Measurements from ENCODE around the gene ABCC3. TPM values are rescaled to one million over a fixed set of nuclear protein-coding genes. Genes with fewer than 3 reads are reported as not detected.

Gene ABCC3
- total and polyA plus RNA-seq, 2 donors (not counting 1 experiment from before 2014, with no cell fraction given), result 11.5 to 34.8 TPM

DNA sequence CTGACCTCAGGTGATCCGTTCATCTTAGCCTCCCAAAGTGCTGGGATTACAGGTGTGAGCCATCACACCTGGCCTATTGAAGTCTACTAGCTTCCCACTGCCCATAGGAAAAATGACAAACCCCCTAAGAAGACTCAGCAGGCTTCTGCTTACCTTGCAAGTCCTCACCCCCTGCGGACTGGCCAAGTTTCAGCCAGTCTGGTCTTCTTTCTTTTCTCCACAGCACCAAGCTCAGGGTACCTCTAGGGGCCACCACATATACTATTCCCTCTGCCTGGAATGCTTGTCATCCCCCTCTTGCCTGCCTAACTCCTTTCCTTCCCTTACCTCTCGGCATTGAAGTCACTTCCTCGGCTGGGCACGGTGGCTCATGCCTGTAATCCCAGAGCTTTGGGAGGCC is 31.2 kb downstream of the ABCC3 start:
- Histone ChIP-seq H4K20me1 (ENCODE audit: control insufficient read depth, extremely low read depth, insufficient read depth, low read length) (no peaks in the 10 kb centered on the region), H3K4me2 (ENCODE audit: extremely low read depth, insufficient read depth, low read length) (no peak overlapping the region), H3K79me2 (ENCODE audit: control insufficient read depth, insufficient read depth, low read length) (no peaks in the 10 kb centered on the region), H3K4me3 (replicated peaks in 1 of 4; ENCODE audit: control extremely low read depth in 1 of 4, insufficient read depth in 1 of 4, low read depth in 3 of 4, low read length in 4 of 4) (no peak overlapping the region), H3K9me3 (ENCODE audit: control insufficient read depth, insufficient read depth, low read depth, low read length) (no peaks in the 10 kb centered on the region), H3K9ac (ENCODE audit: insufficient read depth, low read length) (no peak overlapping the region), H3K27ac (ENCODE audit: insufficient read depth, low read length) (no peak overlapping the region), H3K4me1 (ENCODE audit: control insufficient read depth, extremely low read depth, insufficient read depth, low read length) (peaks cover 29% of the 10 kb centered on the region), H3K27me3 (ENCODE audit: control insufficient read depth, insufficient read depth, low read length) (no peaks in the 10 kb centered on the region), H3K36me3 (ENCODE audit: control insufficient read depth, insufficient read depth, low read length) (no peaks in the 10 kb centered on the region), H2AFZ (ENCODE audit: low read length) (no peak overlapping the region)
- no peak for DNase-seq (ENCODE audit: low read depth in 2 of 2)
- no peak for TF ChIP-seq EZH2 (IDR thresholded peaks at IDR 0.05; ENCODE audit: low read length, missing control alignments)
- TF ChIP-seq, protein P1, sequence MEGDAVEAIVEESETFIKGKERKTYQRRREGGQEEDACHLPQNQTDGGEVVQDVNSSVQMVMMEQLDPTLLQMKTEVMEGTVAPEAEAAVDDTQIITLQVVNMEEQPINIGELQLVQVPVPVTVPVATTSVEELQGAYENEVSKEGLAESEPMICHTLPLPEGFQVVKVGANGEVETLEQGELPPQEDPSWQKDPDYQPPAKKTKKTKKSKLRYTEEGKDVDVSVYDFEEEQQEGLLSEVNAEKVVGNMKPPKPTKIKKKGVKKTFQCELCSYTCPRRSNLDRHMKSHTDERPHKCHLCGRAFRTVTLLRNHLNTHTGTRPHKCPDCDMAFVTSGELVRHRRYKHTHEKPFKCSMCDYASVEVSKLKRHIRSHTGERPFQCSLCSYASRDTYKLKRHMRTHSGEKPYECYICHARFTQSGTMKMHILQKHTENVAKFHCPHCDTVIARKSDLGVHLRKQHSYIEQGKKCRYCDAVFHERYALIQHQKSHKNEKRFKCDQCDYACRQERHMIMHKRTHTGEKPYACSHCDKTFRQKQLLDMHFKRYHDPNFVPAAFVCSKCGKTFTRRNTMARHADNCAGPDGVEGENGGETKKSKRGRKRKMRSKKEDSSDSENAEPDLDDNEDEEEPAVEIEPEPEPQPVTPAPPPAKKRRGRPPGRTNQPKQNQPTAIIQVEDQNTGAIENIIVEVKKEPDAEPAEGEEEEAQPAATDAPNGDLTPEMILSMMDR (conservative IDR thresholded peaks at IDR 0.05 in 1 of 2, IDR thresholded peaks at IDR 0.05 in 1 of 2; ENCODE audit: low read depth in 1 of 2, low read length in 2 of 2), result no peak

DNA sequence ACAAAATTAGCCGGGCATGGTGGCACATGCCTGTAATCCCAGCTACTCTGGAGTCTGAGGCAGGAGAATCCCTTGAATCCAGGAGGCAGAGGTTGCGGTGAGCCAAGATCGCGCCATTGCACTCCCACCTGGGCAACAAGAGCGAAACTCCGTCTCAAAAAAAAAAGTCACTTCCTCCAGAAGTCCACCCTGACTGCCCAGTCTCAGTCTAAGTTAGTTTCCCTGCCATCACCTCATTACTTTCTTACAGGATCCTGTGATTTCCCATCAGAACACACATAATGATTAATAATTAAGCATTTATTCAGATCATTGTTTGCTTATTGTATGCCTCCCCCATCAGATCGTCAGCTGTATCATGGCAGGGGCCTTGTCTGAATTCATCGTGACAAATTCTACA is 31.6 kb downstream of the ABCC3 start:
- no peaks in the 10 kb centered on the region for H3K27me3 ChIP-seq (ENCODE audit: control insufficient read depth, insufficient read depth, low read length)
- peaks cover 26% of the 10 kb centered on the region for H3K4me1 ChIP-seq (ENCODE audit: control insufficient read depth, extremely low read depth, insufficient read depth, low read length)
- no peaks in the 10 kb centered on the region for H4K20me1 ChIP-seq (ENCODE audit: control insufficient read depth, extremely low read depth, insufficient read depth, low read length)
- H3K4me2 ChIP-seq (ENCODE audit: extremely low read depth, insufficient read depth, low read length), result no peak overlapping the region
- no peak overlapping the region for H2AFZ ChIP-seq (ENCODE audit: low read length)
- TF ChIP-seq, protein P1 (conservative IDR thresholded peaks at IDR 0.05 in 1 of 2, IDR thresholded peaks at IDR 0.05 in 1 of 2; ENCODE audit: low read depth in 1 of 2, low read length in 2 of 2), result no peak
- no peak for TF ChIP-seq EZH2 (IDR thresholded peaks at IDR 0.05; ENCODE audit: low read length, missing control alignments)
- DNase-seq (ENCODE audit: low read depth in 2 of 2), result no peak
- no peak overlapping the region for H3K9ac ChIP-seq (ENCODE audit: insufficient read depth, low read length)
- no peaks in the 10 kb centered on the region for H3K79me2 ChIP-seq (ENCODE audit: control insufficient read depth, insufficient read depth, low read length)
- no peaks in the 10 kb centered on the region for H3K9me3 ChIP-seq (ENCODE audit: control insufficient read depth, insufficient read depth, low read depth, low read length)
- H3K4me3 ChIP-seq (replicated peaks in 1 of 4; ENCODE audit: control extremely low read depth in 1 of 4, insufficient read depth in 1 of 4, low read depth in 3 of 4, low read length in 4 of 4), result no peak overlapping the region
- no peaks in the 10 kb centered on the region for H3K36me3 ChIP-seq (ENCODE audit: control insufficient read depth, insufficient read depth, low read length)
- no peak overlapping the region for H3K27ac ChIP-seq (ENCODE audit: insufficient read depth, low read length)

DNA sequence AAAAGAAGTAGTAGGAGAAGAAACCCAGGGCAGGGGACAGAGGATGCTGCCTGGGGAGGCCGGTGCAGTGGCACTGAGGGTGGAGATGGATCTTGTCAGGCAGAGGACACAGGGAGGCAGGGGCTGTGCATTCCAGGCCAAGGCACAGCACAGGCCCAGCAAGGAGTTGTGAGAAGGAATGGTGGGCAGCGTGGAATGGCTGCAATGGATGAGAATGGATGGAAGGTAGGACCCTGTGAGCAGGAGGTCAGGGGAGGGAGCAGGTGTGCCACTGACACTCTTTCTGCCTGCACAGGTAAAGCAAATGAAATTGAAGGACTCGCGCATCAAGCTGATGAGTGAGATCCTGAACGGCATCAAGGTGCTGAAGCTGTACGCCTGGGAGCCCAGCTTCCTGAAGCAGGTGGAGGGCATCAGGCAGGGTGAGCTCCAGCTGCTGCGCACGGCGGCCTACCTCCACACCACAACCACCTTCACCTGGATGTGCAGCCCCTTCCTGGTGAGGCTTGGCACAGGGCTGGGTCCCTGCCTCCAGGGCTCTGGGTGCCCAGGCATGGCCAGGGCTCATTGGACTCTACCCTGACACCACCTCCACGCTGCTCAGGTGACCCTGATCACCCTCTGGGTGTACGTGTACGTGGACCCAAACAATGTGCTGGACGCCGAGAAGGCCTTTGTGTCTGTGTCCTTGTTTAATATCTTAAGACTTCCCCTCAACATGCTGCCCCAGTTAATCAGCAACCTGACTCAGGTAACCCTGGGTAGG is 32.8 kb downstream of the ABCC3 start:
- Histone ChIP-seq H3K4me2 (ENCODE audit: extremely low read depth, insufficient read depth, low read length) (no peak overlapping the region), H3K36me3 (ENCODE audit: control insufficient read depth, insufficient read depth, low read length) (no peaks in the 10 kb centered on the region), H3K4me1 (ENCODE audit: control insufficient read depth, extremely low read depth, insufficient read depth, low read length) (peaks cover 15% of the 10 kb centered on the region), H3K79me2 (ENCODE audit: control insufficient read depth, insufficient read depth, low read length) (no peaks in the 10 kb centered on the region), H4K20me1 (ENCODE audit: control insufficient read depth, extremely low read depth, insufficient read depth, low read length) (no peaks in the 10 kb centered on the region), H3K27ac (ENCODE audit: insufficient read depth, low read length) (no peak overlapping the region), H3K4me3 (replicated peaks in 1 of 4; ENCODE audit: control extremely low read depth in 1 of 4, insufficient read depth in 1 of 4, low read depth in 3 of 4, low read length in 4 of 4) (no peak overlapping the region), H3K27me3 (ENCODE audit: control insufficient read depth, insufficient read depth, low read length) (no peaks in the 10 kb centered on the region), H3K9ac (ENCODE audit: insufficient read depth, low read length) (no peak overlapping the region), H3K9me3 (ENCODE audit: control insufficient read depth, insufficient read depth, low read depth, low read length) (no peaks in the 10 kb centered on the region), H2AFZ (ENCODE audit: low read length) (no peak overlapping the region)
- TF ChIP-seq, protein P1 (conservative IDR thresholded peaks at IDR 0.05 in 1 of 2, IDR thresholded peaks at IDR 0.05 in 1 of 2; ENCODE audit: low read depth in 1 of 2, low read length in 2 of 2), result no peak
- TF ChIP-seq EZH2 (IDR thresholded peaks at IDR 0.05; ENCODE audit: low read length, missing control alignments), result no peak
- DNase-seq (ENCODE audit: low read depth in 2 of 2), result no peak
